RPMI8226 (cell line): ENCODE results near the gene LGALS7B.
"Not testable (repeated sequence)": the region's sequence is repeated elsewhere in the genome, so short reads cannot be mapped to it uniquely, and the experiment has no call there.

Experiments
- DNase-seq: peaks from one replicate; pipeline ENCODE4 v3.0.0-alpha.2; 2015

LGALS7B gene

DNA sequence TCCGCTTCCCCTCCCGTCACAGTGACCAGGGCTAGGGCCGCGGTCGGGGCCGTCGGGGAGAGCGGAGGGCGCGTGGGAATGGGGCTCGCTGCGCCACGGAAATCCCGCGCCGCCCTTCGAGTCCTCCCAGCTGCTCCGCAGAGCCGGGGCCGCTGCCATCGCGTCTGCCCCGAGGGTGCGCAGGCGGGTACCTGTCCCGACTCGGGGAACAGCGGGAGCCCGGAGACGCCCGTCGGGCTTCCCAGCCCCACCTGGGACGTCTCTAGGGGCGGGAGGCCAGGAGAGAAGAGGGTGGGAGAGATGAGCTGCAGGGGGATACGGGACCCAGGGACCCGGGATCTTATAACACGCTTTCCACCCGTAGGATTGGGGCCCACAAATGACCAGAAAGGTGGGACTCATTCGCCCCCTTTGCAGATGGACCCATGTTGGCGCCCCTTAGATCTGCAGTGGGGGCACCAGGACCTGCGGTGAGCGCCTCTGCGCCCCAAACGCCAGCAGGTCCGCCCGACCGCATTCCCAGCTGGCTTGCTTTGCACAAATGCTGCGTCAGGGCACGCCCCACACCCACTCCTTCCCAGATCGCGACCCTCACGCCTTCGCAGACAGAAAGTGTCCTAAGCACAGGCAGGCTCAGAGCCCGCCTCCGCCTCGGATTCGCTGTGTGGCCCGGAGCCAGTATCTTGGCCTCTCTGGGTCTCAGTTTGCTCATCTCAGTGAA lies 18.6 kb upstream of the LGALS7B start:
- DNase-seq: not testable (repeated sequence)

DNA sequence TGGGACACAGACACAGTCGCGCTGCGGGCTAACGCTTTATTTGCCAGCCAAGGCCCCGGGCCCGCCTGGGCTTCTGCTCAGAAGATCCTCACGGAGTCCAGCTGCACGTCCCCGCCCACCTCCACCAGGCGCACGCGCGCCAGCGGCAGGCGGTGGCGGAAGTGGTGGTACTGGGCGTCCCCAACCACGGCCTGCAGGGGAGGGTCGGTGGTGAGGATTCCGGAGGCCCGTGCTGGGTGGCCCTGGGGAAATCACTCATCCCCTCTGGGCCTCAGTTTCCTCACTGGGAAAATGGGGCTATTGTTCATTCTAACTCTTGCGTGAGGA lies 18.1 kb upstream of the LGALS7B start:
- DNase-seq: not testable (repeated sequence)

GRCh38 chr19:38771569-38771968 lies 17.4 kb upstream of the LGALS7B start:
- DNase-seq: not testable (repeated sequence)

DNA sequence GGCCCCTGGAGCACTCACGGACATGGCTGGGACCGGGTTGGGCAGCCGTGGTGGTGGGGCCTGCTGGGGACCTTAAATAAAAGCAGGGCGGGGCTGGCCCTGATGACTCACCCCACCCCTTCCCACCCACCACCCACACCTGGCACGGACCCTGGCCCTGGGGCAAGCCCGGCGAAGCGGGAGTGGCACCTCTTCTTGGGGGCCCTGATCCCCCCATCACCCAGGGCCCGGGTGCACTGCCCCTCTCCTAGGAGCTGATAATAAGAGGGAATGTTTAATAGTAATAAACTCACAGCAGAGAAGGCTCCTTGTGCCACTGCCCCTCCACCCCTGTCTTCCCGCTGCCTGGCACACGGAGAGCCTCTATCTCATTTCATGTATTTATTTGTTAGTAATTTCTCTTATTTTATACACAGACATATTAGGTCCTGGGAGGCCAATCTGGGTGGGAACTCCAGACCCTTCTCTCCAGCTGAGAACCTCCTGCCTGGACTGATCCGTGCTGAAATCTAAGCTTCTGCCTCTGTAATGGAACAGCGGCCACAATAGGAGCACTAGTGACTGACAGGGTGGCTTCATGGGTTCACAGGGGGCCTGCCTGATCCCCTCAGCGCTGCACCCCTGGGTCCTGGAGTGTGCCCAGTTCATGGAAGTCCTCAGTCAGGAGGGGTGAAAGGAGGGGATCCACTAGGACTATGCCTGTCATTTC lies 15.4 kb upstream of the LGALS7B start, which contains the start of gene LGALS7:
LGALS7 (minus strand) TSS at position 49 of the 709 bp plus-strand sequence; CDS start at position 24, 25 bp downstream.
- no peak for DNase-seq

- no peak for DNase-seq
Observed at GRCh38 chr19:38774181-38774950, 14.6 kb upstream of the LGALS7B start.

DNA sequence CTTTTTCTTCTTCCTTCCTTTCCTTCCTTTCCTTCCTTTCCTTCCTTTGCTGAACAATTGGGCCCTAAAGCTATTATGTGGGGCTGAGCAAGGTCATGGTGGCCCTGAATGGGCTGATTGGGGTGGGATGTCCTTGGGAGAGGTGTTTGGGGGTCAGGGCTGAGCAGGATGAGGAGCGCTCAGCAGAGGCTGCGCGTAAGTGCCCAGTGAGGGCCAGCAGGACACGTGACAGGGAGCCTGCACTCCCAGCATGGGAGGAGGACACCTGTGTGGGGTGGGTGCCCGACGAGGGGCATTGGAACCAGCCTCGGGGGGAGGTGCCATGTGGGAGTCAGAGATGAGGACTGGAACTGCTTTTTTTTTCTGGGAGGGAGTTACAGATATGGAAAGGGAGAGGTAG lies 10.3 kb upstream of the LGALS7B start:
- DNase-seq: no peak

GRCh38 chr19:38780443-38780842 lies 8.6 kb upstream of the LGALS7B start:
- DNase-seq: no peak

DNA sequence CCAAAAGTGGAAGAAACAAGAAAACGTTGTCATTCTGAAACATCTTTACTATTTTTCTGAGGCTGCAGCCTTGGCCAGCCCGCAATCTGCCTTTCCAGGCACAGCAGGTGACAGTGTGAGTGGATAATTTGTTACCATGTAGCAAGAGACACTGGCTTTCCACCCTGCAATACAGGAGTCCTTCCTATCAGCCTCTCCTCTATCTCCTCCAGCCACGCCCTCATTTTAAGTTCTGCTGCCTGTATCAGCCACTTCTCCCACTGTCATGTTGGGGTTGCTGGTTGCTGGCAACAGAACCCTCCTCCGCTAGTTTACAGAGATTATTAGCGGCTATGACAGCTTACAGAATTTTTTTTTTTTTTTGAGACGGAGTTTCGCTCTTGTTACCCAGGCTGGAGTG lies 7.9 kb upstream of the LGALS7B start:
- DNase-seq: no peak

GRCh38 chr19:38782212-38782611 lies 6.8 kb upstream of the LGALS7B start:
- DNase-seq: not testable (repeated sequence)

- no peak for DNase-seq
Observed at GRCh38 chr19:38784224-38784623, 4.8 kb upstream of the LGALS7B start.

DNA sequence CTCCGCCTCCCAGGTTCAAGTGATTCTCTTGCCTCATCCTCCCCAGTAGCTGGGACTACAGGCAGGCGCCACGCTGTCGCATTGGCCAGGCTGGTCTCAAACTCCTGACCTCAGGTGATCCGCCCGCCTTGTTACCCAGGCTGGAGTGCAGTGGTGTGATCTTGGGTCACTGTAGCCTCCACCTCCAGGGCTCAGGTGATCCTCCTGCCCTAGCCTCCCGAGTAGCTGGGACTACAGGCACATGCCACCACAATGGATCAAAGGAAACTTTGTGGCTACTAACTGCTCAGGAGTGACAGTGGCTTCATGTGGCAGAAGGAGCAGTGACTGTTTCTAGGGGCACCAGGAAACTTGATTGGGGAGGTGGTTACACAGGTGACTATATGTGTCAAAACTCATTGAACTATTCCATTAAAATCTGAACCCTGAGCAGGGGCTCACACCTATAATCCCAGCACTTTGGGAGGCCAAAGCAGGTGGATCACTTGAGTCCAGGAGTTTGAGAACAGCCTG lies 3.8 kb upstream of the LGALS7B start:
- DNase-seq: no peak

DNA sequence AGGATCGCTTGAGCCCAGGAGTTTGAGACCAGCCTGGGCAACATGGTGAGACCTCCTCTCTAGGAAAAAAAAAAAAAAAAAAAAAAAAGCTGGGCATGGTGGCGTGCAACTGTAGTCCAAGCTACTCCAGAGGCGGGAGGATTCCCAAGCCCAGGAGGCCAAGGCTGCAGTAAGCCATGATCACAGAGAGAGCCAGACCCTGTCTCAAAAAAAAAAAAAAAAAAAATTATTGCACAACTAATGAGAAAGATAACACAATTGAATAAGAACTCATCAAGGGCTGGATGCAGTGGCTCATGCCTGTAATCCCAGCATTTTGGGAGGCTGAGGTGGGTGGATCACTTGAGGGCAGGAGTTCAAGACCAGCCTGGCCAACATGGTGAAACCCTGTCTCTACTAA lies 2.9 kb upstream of the LGALS7B start:
- not testable (repeated sequence) for DNase-seq

DNA sequence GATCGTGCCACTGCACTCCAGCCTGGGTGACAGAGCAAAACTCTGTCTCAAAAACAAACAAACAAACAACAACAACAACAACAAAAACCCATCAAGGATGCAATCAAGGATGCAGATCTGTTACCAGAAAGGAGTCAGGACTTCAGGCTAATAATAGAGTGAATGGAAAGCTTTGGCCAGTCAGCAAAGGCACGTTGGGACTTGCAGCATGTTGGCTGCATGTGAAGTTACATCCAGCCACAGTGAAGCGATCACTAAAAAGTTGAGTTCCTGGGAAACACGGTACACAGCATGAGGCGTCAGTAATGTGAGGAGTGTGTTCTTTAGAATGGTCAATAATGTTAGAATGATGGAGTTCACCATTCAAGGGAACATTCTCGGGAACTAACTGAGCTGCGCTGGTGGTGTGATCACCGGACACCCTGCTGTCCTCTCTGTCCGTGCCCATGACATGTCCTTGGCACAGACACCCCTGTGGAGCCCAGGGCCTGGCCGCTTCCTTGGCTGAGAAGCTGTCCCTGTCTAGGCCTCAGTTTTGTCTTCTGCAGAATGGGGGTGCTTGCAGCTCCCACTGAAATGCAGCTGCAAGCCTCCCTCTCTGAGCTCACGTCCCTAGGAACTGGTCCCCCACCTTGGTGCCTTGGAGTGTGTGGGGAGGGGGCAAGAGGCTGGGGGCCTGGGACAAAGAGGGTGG lies 2.3 kb upstream of the LGALS7B start:
- no peak for DNase-seq

- DNase-seq: not testable (repeated sequence)
Observed at GRCh38 chr19:38790507-38791403, 1.8 kb downstream of the LGALS7B start.

DNA sequence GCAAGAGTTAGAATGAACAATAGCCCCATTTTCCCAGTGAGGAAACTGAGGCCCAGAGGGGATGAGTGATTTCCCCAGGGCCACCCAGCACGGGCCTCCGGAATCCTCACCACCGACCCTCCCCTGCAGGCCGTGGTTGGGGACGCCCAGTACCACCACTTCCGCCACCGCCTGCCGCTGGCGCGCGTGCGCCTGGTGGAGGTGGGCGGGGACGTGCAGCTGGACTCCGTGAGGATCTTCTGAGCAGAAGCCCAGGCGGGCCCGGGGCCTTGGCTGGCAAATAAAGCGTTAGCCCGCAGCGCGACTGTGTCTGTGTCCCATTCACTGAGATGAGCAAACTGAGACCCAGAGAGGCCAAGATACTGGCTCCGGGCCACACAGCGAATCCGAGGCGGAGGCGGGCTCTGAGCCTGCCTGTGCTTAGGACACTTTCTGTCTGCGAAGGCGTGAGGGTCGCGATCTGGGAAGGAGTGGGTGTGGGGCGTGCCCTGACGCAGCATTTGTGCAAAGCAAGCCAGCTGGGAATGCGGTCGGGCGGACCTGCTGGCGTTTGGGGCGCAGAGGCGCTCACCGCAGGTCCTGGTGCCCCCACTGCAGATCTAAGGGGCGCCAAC lies 2.6 kb downstream of the LGALS7B start:
- not testable (repeated sequence) for DNase-seq

DNA sequence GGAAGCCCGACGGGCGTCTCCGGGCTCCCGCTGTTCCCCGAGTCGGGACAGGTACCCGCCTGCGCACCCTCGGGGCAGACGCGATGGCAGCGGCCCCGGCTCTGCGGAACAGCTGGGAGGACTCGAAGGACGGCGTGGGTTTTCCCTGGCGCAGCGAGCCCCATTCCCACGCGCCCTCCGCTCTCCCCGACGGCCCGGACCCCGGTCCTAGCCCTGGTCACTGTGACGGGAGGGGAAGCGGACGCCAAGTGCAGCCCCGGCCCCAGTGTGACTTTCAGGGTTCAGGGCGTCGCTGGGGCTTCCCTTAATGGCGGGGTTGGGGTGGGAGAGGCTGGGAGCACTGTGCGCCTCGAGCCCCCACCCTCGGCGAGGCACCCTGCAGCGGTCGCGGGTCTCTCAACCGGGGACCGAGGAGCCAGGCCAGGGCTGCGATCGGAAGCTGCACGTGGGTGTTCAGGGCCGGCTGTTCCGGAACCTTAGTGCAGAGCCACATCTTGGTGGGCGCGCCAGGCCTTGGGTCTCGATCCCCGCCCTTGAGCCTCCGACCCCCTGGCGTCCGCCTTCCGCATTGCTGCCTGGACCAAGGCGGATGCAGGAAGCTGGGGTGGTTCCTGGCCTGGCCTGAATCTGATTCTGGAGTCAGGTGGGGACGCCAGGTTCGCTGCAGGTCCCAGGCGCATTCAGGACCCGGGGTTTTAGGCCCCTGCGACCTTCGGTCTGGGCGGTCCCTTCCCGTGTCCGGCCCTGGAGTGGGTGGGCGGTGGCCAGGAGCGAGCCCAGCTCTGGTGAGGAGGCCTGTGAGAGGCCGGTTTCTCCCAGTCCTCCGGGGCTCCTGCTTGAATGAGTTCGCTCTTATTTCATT lies 3.5 kb downstream of the LGALS7B start:
- no peak for DNase-seq

DNA sequence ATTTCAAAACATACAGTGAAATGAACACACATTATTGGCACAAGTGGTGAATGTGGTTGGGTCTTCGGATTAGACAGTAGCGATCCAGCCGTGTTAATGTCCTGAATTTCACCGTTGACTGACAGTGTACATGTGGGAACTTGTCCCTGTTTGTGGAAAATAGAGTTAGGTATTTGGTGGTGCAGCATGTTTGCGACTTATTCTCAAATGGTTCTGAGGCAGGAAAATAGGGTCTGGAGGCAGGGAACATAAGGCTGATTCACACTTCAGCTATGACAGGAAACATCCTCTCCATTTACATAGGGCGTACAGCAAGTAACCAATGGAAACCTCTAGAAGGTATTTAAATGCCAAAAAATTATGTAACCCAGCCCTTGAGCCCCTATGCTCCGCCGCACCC lies 4.2 kb downstream of the LGALS7B start:
- no peak for DNase-seq

- no peak for DNase-seq
Observed at GRCh38 chr19:38793671-38794070, 4.7 kb downstream of the LGALS7B start.

DNA sequence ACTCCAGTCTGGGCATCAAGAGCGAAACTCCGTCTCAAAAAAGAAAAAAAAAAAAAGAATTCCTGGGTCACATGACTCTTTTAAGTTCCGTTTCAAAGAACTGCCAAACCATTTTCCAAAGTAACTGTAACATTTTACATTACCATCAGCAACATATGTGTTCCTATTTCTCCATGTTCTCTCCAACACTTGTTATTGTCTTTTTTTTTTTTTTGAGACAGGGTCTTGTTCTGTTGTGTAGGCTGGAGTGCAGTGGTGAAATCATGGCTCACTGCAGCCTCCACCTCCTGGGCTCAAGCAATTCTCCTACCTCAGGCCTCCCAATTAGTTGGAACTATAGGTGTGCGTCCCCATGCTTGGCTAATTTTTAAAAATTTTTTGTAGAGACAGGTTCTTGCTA lies 6.5 kb downstream of the LGALS7B start:
- no peak for DNase-seq

- no peak for DNase-seq
Observed at GRCh38 chr19:38796154-38796553, 7.2 kb downstream of the LGALS7B start.
